Measurements from ENCODE around the gene LIX1L.

GRCh38 chr1:145942871-145943270 lies 14.9 kb downstream of the LIX1L start:
- TF ChIP-seq SIN3A (IDR thresholded peaks at IDR 0.05; ENCODE audit: borderline replicate concordance, insufficient read depth, low read length) (no peak), TAF1 (IDR thresholded peaks at IDR 0.05; ENCODE audit: borderline replicate concordance, insufficient read depth, low read length) (no peak), REST (IDR thresholded peaks at IDR 0.05; ENCODE audit: insufficient read depth in 1 of 2, low read depth in 2 of 2, low read length in 2 of 2) (no peak), POLR2AphosphoS5 (IDR thresholded peaks at IDR 0.05; ENCODE audit: low read depth, low read length) (no peak), FOXP2 (optimal IDR thresholded peaks at IDR 0.05; ENCODE audit: borderline replicate concordance, extremely low read depth, extremely low read length, insufficient read depth) (no peak)

Measured in PFSK-1 (cell line).